HG02870 (cell line): ENCODE results near the gene PTGDR2.

Experiments
- ATAC-seq: cut with Tn5 transposase; IDR thresholded peaks from one replicate; pipeline ENCODE4 v1.9.1; 2021; ENCODE audit warnings: mild to moderate bottlenecking, moderate library complexity; ENCODE audit not compliant: unreplicated experiment

Gene PTGDR2

GRCh38 chr11:60874421-60875365 is 18.9 kb upstream of the PTGDR2 start:
- ATAC-seq: no peak

GRCh38 chr11:60873533-60873932 is 17.8 kb upstream of the PTGDR2 start:
- no peak for ATAC-seq

GRCh38 chr11:60872961-60873524 is 17.3 kb upstream of the PTGDR2 start:
- ATAC-seq: no peak

GRCh38 chr11:60872124-60872960 is 16.6 kb upstream of the PTGDR2 start:
- no peak for ATAC-seq

GRCh38 chr11:60871378-60872061 is 15.8 kb upstream of the PTGDR2 start:
- no peak for ATAC-seq

GRCh38 chr11:60870733-60871377 is 15.1 kb upstream of the PTGDR2 start:
- no peak for ATAC-seq

- ATAC-seq: no peak
Measured at GRCh38 chr11:60870276-60870675, 14.5 kb upstream of the PTGDR2 start.

- no peak for ATAC-seq
Measured at GRCh38 chr11:60869451-60869825, 13.7 kb upstream of the PTGDR2 start.

- no peak for ATAC-seq
Measured at GRCh38 chr11:60868682-60869450, 13.1 kb upstream of the PTGDR2 start.

GRCh38 chr11:60867871-60868681 is 12.3 kb upstream of the PTGDR2 start:
- ATAC-seq: no peak

GRCh38 chr11:60866911-60867870 is 11.4 kb upstream of the PTGDR2 start, which contains the start of gene ZP1:
Gene ZP1 (plus strand): TSS chr11:60867542. CDS start chr11:60867562, 20 bp downstream.
- no peak for ATAC-seq

- no peak for ATAC-seq
Measured at GRCh38 chr11:60864856-60865513, 9.2 kb upstream of the PTGDR2 start.

- no peak for ATAC-seq
Measured at GRCh38 chr11:60863550-60864521, 8.1 kb upstream of the PTGDR2 start.

GRCh38 chr11:60862171-60862570 is 6.4 kb upstream of the PTGDR2 start:
- ATAC-seq: no peak

GRCh38 chr11:60860943-60861342 is 5.2 kb upstream of the PTGDR2 start:
- no peak for ATAC-seq
